SKM-1 (cell line): ENCODE data around the gene UBAP2.

ENCODE experiments used
- DNase-seq: peaks from one replicate; lab custom pipeline; 2025; ENCODE audit not compliant: unreplicated experiment; lab: John Stamatoyannopoulos, UW

Gene UBAP2

DNA sequence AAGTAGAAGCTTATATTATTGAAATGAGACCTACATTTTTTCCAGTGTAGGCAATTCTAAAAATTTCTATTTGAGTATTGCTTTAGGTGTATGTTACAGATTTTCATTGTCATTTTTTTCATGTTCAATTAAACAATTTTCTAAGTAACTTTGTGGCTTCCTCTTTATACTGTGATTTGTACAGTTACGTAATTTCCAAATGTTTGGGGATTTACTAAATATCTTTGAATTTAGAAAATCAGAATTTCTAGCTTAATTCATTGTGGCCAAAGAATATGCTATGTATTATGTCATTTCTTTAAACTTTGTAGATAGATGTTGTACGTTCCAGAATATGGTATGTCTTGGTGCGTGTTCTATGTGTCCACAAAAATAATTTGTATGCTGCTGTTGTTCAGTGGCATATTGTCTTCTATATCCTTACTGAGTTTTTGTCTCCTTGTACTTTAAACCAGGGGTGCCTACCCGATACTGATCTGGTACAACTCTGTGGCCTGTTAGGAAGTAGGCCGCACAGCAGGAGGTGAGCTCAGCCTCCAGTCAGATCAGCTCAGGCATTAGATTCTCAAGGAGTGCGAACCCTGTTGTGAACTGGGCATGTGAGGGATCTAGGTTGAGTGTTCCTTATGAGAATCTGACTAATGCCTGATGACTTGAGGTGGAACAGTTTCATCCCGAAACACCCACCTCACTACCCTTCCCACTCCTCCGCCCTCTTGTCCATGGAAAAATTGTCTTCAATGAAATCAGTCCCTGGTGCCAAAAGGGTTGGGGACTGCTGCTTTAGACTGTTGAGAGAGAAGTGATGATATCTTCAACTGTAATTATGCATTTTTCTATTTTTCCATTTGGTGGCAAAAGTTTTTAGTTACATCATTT, 168.2 kb downstream of the UBAP2 start:
- no peak for DNase-seq

DNA sequence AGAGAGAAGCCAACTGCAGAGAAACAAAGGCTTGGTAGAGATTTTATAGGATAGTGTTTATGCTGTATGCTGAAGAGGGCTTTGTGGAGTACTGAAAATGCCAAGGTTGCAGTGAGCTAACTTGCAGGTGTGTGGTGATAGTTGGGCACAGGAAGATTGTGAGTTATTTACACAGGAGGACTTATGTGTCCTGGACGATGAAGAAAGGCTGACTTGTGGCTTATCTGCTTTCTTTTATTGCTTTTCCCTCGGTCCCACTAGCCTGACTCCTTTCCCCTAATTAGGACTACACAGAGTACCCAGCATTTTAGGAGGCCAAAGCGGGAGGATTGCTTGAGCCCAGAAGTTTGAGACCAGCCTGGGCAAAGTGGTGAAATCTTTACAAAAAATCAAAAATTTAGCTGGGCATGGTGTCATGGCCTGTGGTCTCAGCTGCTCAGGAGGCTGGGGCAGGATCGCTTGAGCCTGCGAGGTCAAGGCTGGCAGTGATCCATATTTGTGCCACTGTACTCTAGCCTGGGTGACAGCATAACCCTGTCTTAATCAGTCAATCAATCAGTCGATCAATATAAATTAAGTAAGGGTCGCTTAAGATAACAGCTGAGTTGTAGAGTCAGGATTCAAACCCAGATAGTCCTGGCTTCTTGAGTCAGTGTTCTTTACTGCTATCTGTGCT, 169.9 kb downstream of the UBAP2 start:
- DNase-seq: no peak

DNA sequence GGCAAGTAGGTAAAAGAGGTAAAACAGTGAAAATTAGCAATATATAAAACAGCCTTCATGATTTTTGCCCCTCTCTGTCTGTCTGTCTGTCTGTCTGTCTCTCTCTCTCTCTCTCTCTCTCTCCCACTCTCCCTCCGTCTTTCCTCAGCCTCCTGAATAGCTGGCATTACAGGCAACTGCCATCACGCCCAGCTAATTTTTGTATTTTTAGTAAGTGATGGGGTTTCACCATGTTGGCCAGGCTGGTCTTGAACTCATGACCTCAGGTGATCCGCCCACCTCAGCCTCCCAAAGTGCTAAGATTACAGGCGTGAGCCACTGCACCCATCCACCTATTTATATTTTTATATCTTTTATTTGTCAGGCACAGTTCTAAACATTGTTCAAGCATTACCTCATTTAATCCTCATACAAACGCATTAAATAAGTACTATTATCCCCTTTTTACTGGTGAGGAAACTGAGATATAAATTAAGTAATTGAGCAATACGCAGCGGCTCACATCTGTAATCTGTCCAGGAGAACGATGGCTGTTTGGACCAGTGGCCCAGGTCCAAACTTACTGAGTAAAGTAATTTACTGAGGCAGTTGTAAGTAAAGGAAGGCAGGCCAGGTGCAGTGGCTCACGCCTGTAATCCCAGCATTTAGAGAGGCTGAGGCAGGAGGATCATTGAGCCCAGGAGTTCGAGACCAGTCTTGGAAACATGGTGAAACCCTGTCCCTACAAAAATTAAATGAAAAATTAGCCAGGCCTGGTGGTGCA, 170.8 kb downstream of the UBAP2 start:
- no peak for DNase-seq
